Measurements from ENCODE around the gene JMY.

DNA sequence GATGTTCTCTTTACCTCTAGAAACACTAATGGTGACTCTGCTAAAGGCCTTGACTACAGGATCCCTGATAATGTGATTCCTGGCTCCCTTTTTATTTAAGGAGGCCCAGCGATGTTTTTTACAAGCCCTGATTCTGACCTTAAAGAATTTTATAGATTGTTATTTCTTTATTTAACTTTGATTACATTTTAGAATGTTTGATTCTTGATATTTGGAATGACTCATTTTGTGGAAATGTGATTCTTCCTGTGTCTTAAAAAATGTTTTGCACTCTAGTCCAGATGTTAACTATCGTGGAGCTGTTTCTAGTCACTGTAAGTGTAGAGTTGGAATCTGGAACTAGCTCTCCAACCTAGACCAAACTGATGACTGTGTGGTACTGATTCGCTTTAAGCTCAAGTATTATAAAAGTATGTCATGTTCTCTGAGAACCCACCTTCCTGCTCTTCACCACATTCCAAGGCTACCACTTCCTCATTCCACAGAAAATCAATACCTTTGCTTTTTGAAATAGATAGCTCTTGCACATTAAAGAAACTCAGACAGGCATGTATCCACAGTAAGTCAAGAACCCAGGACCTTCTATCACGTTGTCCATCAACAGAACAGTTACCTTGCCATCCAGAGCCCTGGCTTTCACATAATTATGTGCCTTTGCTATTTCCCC lies 65.2 kb downstream of the JMY start:
- TF ChIP-seq, protein P1, sequence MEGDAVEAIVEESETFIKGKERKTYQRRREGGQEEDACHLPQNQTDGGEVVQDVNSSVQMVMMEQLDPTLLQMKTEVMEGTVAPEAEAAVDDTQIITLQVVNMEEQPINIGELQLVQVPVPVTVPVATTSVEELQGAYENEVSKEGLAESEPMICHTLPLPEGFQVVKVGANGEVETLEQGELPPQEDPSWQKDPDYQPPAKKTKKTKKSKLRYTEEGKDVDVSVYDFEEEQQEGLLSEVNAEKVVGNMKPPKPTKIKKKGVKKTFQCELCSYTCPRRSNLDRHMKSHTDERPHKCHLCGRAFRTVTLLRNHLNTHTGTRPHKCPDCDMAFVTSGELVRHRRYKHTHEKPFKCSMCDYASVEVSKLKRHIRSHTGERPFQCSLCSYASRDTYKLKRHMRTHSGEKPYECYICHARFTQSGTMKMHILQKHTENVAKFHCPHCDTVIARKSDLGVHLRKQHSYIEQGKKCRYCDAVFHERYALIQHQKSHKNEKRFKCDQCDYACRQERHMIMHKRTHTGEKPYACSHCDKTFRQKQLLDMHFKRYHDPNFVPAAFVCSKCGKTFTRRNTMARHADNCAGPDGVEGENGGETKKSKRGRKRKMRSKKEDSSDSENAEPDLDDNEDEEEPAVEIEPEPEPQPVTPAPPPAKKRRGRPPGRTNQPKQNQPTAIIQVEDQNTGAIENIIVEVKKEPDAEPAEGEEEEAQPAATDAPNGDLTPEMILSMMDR (IDR thresholded peaks at IDR 0.05), result no peak
- no peak for TF ChIP-seq EP300 (IDR thresholded peaks at IDR 0.05; ENCODE audit: low read depth)
